Muscle of arm (tissue), 12 donors: ENCODE results near the gene ST14. TPM values are rescaled to one million over a fixed set of nuclear protein-coding genes. Genes with fewer than 3 reads are reported as not detected.
"Not testable (repeated sequence)": the region's sequence is repeated elsewhere in the genome, so short reads cannot be mapped to it uniquely, and the experiment has no call there.

Experiments
- DNase-seq: peaks from one replicate; pipeline ENCODE4 v3.0.0-alpha.2; 2013
- polyA plus RNA-seq, 12 donors: library from polyadenylated mRNA; unstranded; fragments of 120-200 nt; gene quantifications; one replicate each; pipeline ENCODE4 v1.2.1, GENCODE V29; 2013; ENCODE audit not compliant: insufficient read length in 12 of 12

ST14 gene
- polyA plus RNA-seq, 12 donors: 0.21 to 42.4 (median 0.59) TPM; not detected in 1

DNA sequence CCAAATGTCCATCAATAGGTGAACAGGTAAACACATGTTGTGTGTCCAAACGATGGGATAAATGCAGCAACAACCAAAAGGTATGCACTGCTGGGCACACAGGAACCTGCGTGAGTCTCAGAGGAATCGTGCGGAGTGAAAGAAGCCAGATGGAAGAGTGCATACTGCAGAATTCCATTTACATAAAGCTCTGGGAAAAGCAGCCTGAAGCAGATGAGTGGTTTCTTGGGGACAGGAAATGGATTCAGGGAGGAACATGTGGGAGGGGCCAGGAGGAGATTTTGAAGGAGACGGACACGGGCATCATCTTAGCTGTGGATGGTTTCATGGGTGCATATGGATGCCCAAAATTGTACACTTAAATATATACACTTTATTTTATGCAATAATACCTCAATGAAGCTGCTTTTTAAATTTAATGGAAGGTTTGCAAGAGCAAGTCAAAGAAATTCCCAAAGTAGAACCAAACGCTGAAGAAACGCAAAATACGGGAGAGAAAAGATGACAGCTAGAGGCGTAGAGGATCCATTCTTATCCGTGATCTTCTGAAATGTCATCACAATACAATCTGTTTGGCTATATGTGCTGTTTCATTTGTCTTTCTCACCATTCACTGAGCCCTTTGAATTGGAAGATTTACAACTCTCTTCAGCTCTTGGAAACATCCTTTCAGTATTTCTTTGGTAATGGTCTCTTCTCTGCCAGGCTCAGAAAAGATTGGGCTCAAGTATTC is 24.5 kb downstream of the ST14 start:
- no peak for DNase-seq

- no peak for DNase-seq
Measured at GRCh38 chr11:130187096-130187495, 27.5 kb downstream of the ST14 start.

DNA sequence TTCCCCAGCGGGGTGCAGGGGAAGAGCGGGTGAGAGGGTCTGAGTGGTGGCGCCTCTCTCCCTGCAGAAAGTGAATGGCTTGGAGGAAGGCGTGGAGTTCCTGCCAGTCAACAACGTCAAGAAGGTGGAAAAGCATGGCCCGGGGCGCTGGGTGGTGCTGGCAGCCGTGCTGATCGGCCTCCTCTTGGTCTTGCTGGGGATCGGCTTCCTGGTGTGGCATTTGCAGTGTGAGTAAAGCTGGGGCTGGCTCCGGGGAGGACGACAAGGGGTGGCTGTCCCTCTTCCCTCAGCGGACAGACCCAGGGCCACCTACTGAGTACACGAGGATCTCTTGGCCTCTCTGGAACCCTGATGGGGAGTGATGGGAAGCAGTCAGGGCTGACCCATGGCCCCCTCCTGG is 28.5 kb downstream of the ST14 start:
- DNase-seq: no peak

GRCh38 chr11:130188585-130189347 is 29.2 kb downstream of the ST14 start:
- no peak for DNase-seq

GRCh38 chr11:130189492-130190210 is 30.1 kb downstream of the ST14 start:
- no peak for DNase-seq

- DNase-seq: no peak
Measured at GRCh38 chr11:130190371-130190881, 30.8 kb downstream of the ST14 start.

DNA sequence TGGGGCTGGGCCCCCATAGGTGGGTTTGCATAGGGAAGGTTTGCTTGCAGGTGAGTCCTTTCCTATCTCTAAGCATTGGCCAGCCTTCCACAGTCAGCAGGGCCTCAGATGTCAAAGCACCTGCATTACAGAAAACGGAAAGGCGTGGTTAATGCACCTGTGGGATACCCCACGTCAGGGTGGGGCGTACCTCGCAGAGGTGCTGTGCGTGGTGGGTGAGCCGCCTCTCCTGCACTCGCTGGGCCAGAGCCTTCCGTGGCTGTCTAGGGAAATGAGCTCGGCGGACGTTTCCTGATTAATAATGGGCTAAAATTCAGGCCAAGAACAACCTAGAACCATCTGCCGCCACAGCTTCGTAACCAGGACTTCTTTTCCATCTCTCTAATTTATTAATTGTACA is 32.3 kb downstream of the ST14 start:
- no peak for DNase-seq

DNA sequence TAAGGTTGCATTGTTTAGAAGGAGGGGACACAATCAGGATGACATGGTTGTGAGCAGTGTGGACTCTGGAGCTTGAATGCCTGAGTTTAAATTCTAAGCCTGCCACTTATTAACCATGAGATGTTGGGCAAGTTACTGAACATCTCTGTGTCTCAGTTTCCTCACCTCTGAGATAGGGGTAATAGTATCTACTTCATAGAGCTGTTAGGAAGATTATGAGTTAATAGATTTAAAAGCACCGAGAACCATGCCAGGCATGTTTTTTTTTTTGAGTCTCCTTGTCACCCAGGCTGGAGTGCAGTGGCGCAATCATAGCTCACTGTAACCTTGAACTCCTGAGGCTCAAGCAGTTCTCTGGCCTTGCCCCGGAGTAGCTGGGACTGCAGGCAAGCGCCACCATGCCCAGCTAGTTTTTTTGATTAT is 33.3 kb downstream of the ST14 start:
- no peak for DNase-seq

GRCh38 chr11:130193551-130193950 is 34.0 kb downstream of the ST14 start:
- not testable (repeated sequence) for DNase-seq

DNA sequence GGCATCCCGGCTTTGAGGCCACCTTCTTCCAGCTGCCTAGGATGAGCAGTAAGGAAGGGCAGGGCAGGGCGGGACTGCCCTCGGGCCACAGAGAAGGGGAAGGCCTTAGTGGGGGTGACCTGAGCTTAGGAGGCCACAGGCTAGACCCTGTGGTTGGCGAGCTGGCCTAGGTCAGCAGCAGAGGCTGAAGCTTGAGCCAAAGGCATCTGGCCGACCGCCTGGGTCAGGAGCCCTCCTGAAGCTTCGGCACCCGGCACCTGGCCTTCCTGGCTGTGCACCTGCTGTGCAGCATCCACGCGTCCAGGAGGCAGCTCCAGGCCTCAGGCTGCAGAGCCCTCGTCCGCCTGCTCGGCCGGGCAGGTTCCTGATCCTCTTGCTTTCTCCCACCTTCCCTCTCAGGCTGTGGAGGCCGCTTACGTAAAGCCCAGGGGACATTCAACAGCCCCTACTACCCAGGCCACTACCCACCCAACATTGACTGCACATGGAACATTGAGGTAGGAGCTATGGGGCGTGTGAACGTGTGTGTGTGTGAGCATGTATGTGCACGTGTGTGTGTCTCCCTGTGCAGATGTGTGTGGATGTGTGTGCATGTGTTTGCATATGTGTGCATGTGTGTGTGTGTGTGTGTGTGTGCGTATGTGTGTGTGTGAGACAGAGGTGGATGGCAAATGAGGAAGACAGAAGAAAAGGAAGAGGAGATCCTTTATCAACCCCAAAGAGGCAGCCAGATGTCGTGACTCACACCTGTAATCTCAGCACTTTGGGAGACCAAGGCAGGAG is 34.9 kb downstream of the ST14 start:
- DNase-seq: no peak

GRCh38 chr11:130197386-130198035 is 37.9 kb downstream of the ST14 start:
- DNase-seq: no peak

- DNase-seq: no peak
Measured at GRCh38 chr11:130198292-130198691, 38.7 kb downstream of the ST14 start.

DNA sequence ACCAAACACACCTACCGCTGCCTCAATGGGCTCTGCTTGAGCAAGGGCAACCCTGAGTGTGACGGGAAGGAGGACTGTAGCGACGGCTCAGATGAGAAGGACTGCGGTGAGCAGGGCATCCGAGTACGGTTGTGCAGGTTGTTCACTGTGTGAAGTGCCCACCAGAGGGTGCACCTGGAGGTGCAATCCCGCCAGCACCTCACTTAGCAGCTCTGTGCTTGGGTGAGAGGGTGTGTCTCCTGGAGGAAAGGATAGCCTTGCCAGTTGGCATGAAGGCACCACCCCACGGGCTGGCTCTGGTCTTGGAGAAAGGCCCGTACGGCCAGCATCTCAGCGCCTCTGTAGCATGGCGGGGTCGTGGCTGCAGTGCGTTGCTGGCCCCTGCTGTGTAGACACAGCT is 39.4 kb downstream of the ST14 start:
- DNase-seq: no peak

DNA sequence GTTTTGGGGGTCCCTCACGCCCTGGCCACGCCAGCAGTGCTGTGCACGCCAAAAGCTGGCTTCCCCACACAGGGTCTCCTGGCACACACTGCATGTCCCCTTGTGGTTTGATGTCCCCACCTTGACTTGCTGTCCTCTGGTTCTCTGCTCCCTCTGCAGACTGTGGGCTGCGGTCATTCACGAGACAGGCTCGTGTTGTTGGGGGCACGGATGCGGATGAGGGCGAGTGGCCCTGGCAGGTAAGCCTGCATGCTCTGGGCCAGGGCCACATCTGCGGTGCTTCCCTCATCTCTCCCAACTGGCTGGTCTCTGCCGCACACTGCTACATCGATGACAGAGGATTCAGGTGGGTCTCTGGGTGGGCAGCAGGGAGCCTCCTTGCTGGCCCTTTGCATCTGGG is 40.2 kb downstream of the ST14 start:
- DNase-seq: no peak

- no peak for DNase-seq
Measured at GRCh38 chr11:130201026-130201425, 41.4 kb downstream of the ST14 start.

GRCh38 chr11:130202009-130202817 is 42.6 kb downstream of the ST14 start:
- no peak for DNase-seq

- DNase-seq: no peak
Measured at GRCh38 chr11:130202818-130203689, 43.5 kb downstream of the ST14 start.

GRCh38 chr11:130203766-130204702 is 44.5 kb downstream of the ST14 start:
- no peak for DNase-seq
